T47D (cell line): Measurements from ENCODE around the gene ANO2.

Experiments
- DNase-seq, 2 experiments: peaks; one replicate each; pipeline versions ENCODE4 v3.0.0 to v3.0.0-alpha.2; 2011 to 2012; ENCODE audit warnings: low read depth in 1 of 2, low spot score in 1 of 2
- JUND ChIP-seq: IDR thresholded peaks from 2 replicates; pipeline ENCODE4 v1.6.1; 2012; ENCODE audit warnings: low read depth
- in situ Hi-C: cut with HindIII; loops from 2 replicates; pipeline ENCODE4 v1.10.0; 2016; ENCODE audit warnings: low sequenced_read_pairs, low pct_unique_long_range_greater_than_20kb

ANO2 gene

GRCh38 chr12:5807090-5807414 lies 138.0 kb downstream of the ANO2 start:
- DNase-seq: no peak
- in situ Hi-C loops: no loop called here
- no peak for TF ChIP-seq JUND

DNA sequence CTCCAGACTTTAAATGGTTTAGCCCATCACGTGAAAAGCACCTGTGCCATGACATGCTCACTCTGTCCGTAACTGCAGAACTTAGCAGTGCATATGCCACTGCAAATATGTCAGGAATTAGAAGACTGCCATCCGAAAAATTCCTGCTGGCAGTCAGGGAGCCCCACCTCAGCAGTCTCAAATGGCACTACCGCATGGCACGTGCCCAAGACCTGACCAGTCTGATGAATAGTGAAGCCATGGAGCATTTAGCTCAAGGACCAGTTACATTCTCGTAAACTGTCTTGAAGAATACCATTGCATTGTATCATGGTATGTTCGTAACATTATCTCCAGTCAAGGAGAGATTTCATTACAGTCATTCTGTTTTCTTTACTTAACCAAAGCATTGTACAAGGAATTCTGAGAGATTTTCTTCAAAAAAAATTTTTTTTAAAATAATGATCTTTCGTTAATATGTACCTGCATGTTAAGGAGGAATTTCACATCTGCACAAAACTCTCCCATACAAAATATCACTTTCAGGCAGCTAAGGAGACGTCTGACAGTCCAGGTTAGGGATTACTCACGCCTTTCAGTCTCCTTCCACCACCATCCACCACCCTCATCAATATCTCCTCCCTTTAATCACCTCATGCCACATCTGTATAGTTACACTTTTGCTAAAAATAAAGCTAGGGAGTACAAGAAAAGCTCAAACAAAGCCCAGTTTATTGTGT lies 138.5 kb downstream of the ANO2 start:
- in situ Hi-C loops: no loop called here
- no peak for TF ChIP-seq JUND
- no peak for DNase-seq

DNA sequence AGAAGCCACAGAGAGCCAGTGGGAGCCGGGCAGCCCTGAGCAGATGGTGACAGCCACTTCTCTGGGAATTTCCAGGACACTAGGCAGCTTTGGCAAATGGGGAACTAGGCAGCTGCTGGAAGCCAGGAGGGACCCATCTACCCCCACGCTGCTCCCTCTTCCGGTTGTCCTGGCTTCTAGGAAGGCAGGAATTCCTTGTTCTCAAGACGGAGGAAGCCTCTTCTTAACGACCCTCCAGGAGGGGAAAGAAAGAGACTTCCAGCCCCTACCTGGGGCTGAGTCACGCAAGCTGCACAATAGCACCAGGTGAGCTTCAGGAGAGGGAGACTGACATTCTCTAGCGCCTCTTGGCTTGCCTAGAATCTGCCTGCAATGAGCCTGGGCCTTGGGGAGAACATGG lies 141.5 kb downstream of the ANO2 start:
- TF ChIP-seq JUND: no peak
- in situ Hi-C loops: no loop called here
- DNase-seq: no peak

- no peak for DNase-seq
- in situ Hi-C loops: no loop called here
- TF ChIP-seq JUND: no peak
Observed at GRCh38 chr12:5798242-5799015, 146.6 kb downstream of the ANO2 start.

- DNase-seq: no peak
- no peak for TF ChIP-seq JUND
- in situ Hi-C loops: no loop called here
Observed at GRCh38 chr12:5797661-5798060, 147.4 kb downstream of the ANO2 start.

DNA sequence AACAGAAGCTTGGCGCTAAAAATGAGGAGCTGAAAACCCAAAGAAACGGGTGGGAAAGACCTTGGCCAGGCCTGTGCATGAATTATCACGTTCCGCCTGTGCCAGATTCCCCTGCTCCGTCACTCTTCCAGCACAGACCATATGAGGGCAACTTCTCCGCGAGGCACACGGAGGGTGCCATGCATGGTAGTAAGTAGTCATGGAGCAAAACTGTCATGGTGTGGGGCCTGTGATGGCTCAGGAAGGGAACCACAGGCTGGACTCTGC lies 148.2 kb downstream of the ANO2 start:
- DNase-seq: no peak
- no peak for TF ChIP-seq JUND
- in situ Hi-C loops: no loop called here

DNA sequence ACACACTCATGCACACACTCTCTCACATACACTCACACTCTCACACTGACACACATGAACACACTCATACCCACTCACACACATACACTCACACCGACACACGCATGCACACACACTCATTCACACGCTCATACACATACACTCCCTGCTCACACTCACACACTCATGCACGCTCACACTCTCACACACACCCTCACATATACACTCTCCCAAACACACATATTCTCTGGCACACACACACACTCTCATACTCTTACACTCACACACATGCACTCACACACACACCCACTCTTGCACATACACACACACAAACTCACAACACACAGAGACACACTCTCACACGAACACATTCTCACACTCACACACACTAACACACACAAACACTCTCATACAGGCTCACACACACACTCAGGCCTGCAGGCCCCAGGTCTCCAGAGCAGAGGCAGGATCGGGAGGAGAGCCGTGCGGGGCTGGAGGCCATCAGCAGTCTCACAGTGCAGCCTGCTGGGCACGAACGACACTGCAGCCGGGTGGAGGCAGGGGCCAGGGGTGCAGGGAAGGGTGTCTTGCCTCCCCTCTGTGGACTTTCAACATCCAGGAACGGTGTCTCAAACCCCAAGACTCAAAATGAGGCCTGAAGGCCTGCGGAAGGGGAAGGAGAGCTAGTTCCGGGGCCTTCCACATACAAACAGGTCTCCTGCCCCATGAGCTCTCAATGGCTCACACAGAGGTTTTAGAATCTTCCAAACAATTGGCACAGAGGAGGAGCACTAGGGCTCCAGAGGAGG lies 148.7 kb downstream of the ANO2 start:
- TF ChIP-seq JUND: no peak
- peak in 1 of 2 experiments; percentile 1 for DNase-seq
- in situ Hi-C loops: no loop called here

DNA sequence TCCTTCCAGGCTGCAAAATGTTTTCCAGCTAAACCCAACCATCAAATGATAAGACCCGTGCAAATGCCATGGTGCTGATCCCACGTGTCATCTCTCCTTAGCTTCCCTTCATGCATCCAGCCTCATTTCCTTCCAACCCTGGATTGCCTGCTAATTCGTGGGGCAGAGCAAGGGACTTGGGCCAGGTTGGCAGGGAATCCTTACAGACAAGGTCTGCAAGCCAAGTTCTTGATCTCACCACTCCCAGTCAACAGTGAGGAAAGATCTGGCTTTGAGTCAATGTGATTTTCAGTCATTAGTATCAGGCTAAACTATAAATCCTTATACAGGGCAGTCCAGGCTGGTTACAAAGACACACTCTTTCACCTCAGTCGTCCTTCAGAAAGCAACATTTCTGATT lies 150.9 kb downstream of the ANO2 start:
- in situ Hi-C loops: no loop called here
- TF ChIP-seq JUND: no peak
- DNase-seq: no peak

- DNase-seq: no peak
- in situ Hi-C loops: no loop called here
- TF ChIP-seq JUND: no peak
Observed at GRCh38 chr12:5792343-5792742, 152.7 kb downstream of the ANO2 start.

DNA sequence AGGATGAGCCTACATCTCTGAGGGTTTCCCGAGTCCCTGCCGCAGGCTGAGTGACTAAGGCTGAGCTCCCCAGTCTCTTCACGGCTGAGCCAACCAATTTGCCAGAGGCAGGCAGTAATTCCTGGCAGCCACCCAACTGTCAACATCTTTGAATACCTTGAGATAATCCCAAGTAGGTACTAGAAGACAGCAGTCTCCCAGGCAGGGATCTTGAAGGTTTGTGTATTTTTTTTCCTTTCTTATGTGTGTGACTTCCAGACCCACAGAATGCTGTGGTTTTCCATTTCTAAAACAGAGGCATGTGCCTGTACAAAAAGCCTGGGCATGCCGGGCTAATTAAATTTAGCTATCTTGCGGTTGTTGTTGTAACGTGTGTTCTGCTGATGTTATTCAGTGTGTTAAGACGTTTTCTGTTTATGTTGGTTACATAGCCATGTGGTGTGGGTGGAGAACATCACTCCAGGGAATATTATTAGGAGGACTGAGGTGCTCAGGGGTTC lies 155.5 kb downstream of the ANO2 start:
- DNase-seq: peak in 1 of 2 experiments; percentile 16
- no peak for TF ChIP-seq JUND
- in situ Hi-C loops: no loop called here

DNA sequence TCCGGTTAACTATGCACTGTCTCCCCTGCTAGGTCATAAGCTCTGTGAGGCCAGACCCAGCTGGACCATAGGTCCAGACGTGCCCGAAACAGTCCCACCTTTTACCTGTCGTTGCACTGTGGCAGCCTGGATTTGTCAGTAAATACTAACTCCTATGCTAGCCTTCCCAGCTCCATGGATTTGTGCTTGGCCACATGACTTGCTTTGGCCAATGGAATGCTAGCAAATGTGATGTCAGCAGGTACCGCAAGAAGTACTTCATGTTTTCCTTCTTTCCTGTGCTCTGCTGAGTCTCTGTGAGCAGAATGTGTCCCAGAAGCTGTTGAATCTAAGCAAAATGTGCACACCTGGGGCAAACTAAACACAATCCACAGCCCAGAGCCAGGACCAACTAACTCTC lies 157.2 kb downstream of the ANO2 start:
- no peak for TF ChIP-seq JUND
- no peak for DNase-seq
- in situ Hi-C loops: no loop called here

DNA sequence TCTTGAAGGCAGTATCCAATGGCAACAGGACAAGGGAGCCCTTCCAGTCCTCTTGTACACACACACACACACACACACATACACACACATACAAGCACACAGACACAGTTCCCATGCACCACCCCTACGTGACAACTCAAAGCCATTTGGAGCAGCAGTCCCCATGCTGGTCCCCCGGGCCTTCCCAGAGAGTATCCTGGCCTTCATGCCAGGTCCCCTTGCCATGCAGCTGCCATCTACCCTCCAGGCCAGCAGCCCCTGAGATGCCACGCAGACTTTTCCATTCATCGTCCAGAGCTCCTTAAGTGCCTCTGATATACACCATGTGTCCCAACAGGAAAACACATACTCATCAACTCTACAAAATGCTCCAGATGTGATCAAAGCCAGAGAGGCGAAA lies 159.5 kb downstream of the ANO2 start:
- no peak for DNase-seq
- in situ Hi-C loops: no loop called here
- no peak for TF ChIP-seq JUND
